ENCODE measurements around the gene PLB1. TPM values are rescaled to one million over a fixed set of nuclear protein-coding genes. Genes with fewer than 3 reads are reported as not detected.

PLB1 gene
- total and polyA plus RNA-seq, 2 experiments from 2014 or later: 0.06 to 0.21 TPM

- TF ChIP-seq JUNB (IDR thresholded peaks at IDR 0.05; ENCODE audit: unreplicated experiment): no peak
- no peak for TF ChIP-seq POLR2AphosphoS5 (IDR thresholded peaks at IDR 0.05; ENCODE audit: low read depth)
- TF ChIP-seq, protein P1, sequence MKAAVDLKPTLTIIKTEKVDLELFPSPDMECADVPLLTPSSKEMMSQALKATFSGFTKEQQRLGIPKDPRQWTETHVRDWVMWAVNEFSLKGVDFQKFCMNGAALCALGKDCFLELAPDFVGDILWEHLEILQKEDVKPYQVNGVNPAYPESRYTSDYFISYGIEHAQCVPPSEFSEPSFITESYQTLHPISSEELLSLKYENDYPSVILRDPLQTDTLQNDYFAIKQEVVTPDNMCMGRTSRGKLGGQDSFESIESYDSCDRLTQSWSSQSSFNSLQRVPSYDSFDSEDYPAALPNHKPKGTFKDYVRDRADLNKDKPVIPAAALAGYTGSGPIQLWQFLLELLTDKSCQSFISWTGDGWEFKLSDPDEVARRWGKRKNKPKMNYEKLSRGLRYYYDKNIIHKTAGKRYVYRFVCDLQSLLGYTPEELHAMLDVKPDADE (IDR thresholded peaks at IDR 0.05): no peak
- TF ChIP-seq, protein P2, sequence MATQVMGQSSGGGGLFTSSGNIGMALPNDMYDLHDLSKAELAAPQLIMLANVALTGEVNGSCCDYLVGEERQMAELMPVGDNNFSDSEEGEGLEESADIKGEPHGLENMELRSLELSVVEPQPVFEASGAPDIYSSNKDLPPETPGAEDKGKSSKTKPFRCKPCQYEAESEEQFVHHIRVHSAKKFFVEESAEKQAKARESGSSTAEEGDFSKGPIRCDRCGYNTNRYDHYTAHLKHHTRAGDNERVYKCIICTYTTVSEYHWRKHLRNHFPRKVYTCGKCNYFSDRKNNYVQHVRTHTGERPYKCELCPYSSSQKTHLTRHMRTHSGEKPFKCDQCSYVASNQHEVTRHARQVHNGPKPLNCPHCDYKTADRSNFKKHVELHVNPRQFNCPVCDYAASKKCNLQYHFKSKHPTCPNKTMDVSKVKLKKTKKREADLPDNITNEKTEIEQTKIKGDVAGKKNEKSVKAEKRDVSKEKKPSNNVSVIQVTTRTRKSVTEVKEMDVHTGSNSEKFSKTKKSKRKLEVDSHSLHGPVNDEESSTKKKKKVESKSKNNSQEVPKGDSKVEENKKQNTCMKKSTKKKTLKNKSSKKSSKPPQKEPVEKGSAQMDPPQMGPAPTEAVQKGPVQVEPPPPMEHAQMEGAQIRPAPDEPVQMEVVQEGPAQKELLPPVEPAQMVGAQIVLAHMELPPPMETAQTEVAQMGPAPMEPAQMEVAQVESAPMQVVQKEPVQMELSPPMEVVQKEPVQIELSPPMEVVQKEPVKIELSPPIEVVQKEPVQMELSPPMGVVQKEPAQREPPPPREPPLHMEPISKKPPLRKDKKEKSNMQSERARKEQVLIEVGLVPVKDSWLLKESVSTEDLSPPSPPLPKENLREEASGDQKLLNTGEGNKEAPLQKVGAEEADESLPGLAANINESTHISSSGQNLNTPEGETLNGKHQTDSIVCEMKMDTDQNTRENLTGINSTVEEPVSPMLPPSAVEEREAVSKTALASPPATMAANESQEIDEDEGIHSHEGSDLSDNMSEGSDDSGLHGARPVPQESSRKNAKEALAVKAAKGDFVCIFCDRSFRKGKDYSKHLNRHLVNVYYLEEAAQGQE (IDR thresholded peaks at IDR 0.05; ENCODE audit: unreplicated experiment): no peak
- no peak overlapping the region for H3K27ac ChIP-seq (ENCODE audit: low read depth)
- peak; percentile 31 for ATAC-seq
Measured at GRCh38 chr2:28618221-28619141, 122.6 kb downstream of the PLB1 start.

DNA sequence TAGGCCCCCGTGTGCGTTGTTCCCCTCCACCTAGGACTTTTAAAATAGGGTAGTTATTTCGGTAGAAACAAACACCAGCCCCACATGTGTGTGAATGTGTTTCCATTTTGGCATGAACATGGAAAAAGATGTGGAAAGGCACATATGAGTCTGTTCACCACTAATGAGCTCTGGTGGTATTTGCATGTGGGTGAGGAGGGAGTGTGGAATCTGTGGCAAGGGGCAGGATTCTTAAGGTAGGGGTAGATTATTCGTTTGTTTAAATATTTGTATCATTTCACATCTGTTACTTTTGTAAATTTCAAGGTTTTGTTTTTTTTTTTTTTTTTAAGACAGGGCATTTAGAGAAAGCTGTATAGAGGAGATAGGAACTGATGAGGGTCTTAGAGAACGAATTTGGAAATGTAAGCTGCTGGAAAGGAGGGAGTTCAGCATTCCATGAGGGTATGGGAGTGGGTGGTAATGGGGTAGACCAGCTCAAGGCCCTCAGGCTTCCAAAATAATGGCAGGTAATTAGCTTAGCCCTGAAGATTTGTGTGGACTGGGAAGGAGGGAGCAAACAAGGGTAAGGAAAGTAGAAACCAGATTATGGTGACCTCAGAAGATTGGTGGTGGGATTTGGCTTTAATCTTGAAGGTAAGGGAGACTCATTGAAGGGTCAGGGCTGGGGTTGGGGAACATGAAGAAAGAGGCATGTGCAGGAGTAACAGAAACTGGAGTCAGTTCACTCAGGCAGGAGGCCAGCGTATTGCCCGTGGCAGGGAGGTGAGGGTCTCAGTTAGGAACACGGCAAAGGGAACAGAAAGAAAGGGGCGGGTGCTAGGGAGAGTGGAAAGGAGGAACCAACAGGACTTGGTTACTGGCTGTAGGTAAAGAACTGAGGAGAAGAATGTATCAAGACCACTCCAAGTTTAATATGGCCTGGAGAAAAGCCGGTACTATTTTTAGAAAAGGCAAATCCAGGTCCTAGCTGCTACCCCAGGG, 123.6 kb downstream of the PLB1 start:
- Histone ChIP-seq H3K36me3 (ENCODE audit: insufficient read depth) (no peaks in the 10 kb centered on the region), H3K4me2 (no peak overlapping the region), H4K20me1 (replicated peaks; ENCODE audit: insufficient read depth) (no peaks in the 10 kb centered on the region), H3F3A (replicated peaks; ENCODE audit: low read depth) (no peaks in the 10 kb centered on the region), H3K27ac (ENCODE audit: low read depth) (no peak overlapping the region), H2AFZ (no peak overlapping the region), H3K79me2 (replicated peaks; ENCODE audit: insufficient read depth) (no peaks in the 10 kb centered on the region), H3K4me1 (ENCODE audit: insufficient read depth) (peaks cover 3% of the 10 kb centered on the region; the same call in 1 of the 2 replicates), H3K27me3 (ENCODE audit: insufficient read depth) (no peaks in the 10 kb centered on the region), H3K9me2 (ENCODE audit: insufficient read depth) (0 out of 2 replicates have a peak, but pooled peaks cover 4% of the 10 kb centered on the region), H3K4me3 (no peak overlapping the region)
- Mint-ChIP-seq H3K9me3 (no peaks in the 10 kb centered on the region; the same call in 2 of the 3 replicates), H3K4me3 (no peak overlapping the region), H3K27ac (no peak overlapping the region; the same call in 1 of the 2 replicates), H3K4me1 (peaks cover 20% of the 10 kb centered on the region), H3K27me3 (ENCODE audit: insufficient read depth, low read depth, poor library complexity) (peaks cover 5% of the 10 kb centered on the region), H3K36me3 (ENCODE audit: low read depth) (no peaks in the 10 kb centered on the region)
- DNase-seq (ENCODE audit: low spot score): no peak
- no peak for ATAC-seq
- TF ChIP-seq, protein P1 (IDR thresholded peaks at IDR 0.05): no peak
- TF ChIP-seq EZH2phosphoT487 (IDR thresholded peaks at IDR 0.05; ENCODE audit: unreplicated experiment) (no peak), ZNF331 (CRISPR knock-in tag; IDR thresholded peaks at IDR 0.05; ENCODE audit: low read depth) (no peak), ZNF114 (CRISPR knock-in tag; IDR thresholded peaks at IDR 0.05) (no peak), STAT1 (IDR thresholded peaks at IDR 0.05; ENCODE audit: unreplicated experiment) (no peak), CREB1 (CRISPR knock-in tag; IDR thresholded peaks at IDR 0.05; ENCODE audit: low read depth) (no peak), CTCF (conservative IDR thresholded peaks at IDR 0.05; ENCODE audit: low read depth in 2 of 2) (no peak)

More at GRCh38 chr2:28618221-28619141, 122.6 kb downstream of the PLB1 start:
- H3K4me1 Mint-ChIP-seq: peaks cover 14% of the 10 kb centered on the region
- H3K4me3 Mint-ChIP-seq: no peak overlapping the region
- DNase-seq (ENCODE audit: low spot score): no peak
- no peaks in the 10 kb centered on the region for H3K27me3 Mint-ChIP-seq (ENCODE audit: insufficient read depth, low read depth, poor library complexity)
- Histone ChIP-seq H2AFZ (peak overlapping the region; percentile 76; the same call in 1 of the 2 replicates), H3K4me3 (no peak overlapping the region), H3K79me2 (replicated peaks; ENCODE audit: insufficient read depth) (no peaks in the 10 kb centered on the region), H3K4me1 (ENCODE audit: insufficient read depth) (0 out of 2 replicates have a peak, but pooled peaks cover 3% of the 10 kb centered on the region), H3K9me2 (ENCODE audit: insufficient read depth) (no peaks in the 10 kb centered on the region), H4K20me1 (replicated peaks; ENCODE audit: insufficient read depth) (no peaks in the 10 kb centered on the region), H3K36me3 (ENCODE audit: insufficient read depth) (no peaks in the 10 kb centered on the region), H3F3A (replicated peaks; ENCODE audit: low read depth) (no peaks in the 10 kb centered on the region), H3K4me2 (no peak overlapping the region), H3K27me3 (ENCODE audit: insufficient read depth) (no peaks in the 10 kb centered on the region)
- H3K27ac Mint-ChIP-seq: peak overlapping the region; percentile 68; the same call in 1 of the 2 replicates
- H3K36me3 Mint-ChIP-seq (ENCODE audit: low read depth): no peaks in the 10 kb centered on the region
- no peaks in the 10 kb centered on the region for H3K9me3 Mint-ChIP-seq
